ENCODE measurements around the gene ZCCHC9. TPM values are rescaled to one million over a fixed set of nuclear protein-coding genes. Genes with fewer than 3 reads are reported as not detected.

The ZCCHC9 gene
- total RNA-seq, 4 donors from 2014 or later = 14.0 to 22.8 (median 19.9) TPM

- Histone ChIP-seq H3K4me3 (no peak overlapping the region), H3K9me3 (no peaks in the 10 kb centered on the region), H3K36me3 (peaks cover 15% of the 10 kb centered on the region), H3K4me1 (peaks cover 17% of the 10 kb centered on the region), H3K27ac (no peak overlapping the region), H3K27me3 (no peaks in the 10 kb centered on the region)
- TF ChIP-seq CTCF (IDR thresholded peaks at IDR 0.05) (no peak), POLR2A (IDR thresholded peaks at IDR 0.05) (no peak), EP300 (IDR thresholded peaks at IDR 0.05) (no peak), POLR2AphosphoS5 (IDR thresholded peaks at IDR 0.05) (no peak)
- no peak for DNase-seq (ENCODE audit: low spot score in 2 of 2)
These were observed 4.4 kb downstream of the ZCCHC9 start for GRCh38 chr5:81305785-81306184.

- H3K27ac ChIP-seq = no peak overlapping the region
- TF ChIP-seq POLR2A (IDR thresholded peaks at IDR 0.05) = no peak
- no peak for TF ChIP-seq POLR2AphosphoS5 (IDR thresholded peaks at IDR 0.05)
- no peak for TF ChIP-seq EP300 (IDR thresholded peaks at IDR 0.05)
- TF ChIP-seq CTCF (IDR thresholded peaks at IDR 0.05) = no peak
- H3K36me3 ChIP-seq = peaks cover 43% of the 10 kb centered on the region
- WGBS = 98% methylated on average over 2 of the region's 2 CpGs
- H3K4me1 ChIP-seq = no peaks in the 10 kb centered on the region
- no peaks in the 10 kb centered on the region for H3K27me3 ChIP-seq
- DNase-seq (ENCODE audit: low spot score in 2 of 2) = no peak
- H3K9me3 ChIP-seq = no peaks in the 10 kb centered on the region
- H3K4me3 ChIP-seq = no peak overlapping the region
These were observed 7.4 kb downstream of the ZCCHC9 start for GRCh38 chr5:81308836-81309235.

GRCh38 chr5:81310402-81311063 lies 9.1 kb downstream of the ZCCHC9 start:
- H3K27ac ChIP-seq = no peak overlapping the region
- no peaks in the 10 kb centered on the region for H3K27me3 ChIP-seq
- WGBS = 87% methylated on average over 1 of the region's 1 CpG
- no peak for DNase-seq (ENCODE audit: low spot score in 2 of 2)
- no peak overlapping the region for H3K4me3 ChIP-seq
- H3K36me3 ChIP-seq = peaks cover 46% of the 10 kb centered on the region
- TF ChIP-seq POLR2AphosphoS5 (IDR thresholded peaks at IDR 0.05) (no peak), POLR2A (IDR thresholded peaks at IDR 0.05) (no peak)
- H3K4me1 ChIP-seq = no peaks in the 10 kb centered on the region
- no peaks in the 10 kb centered on the region for H3K9me3 ChIP-seq

- Histone ChIP-seq H3K4me3 (no peak overlapping the region), H3K36me3 (peaks cover 46% of the 10 kb centered on the region), H3K27ac (no peak overlapping the region), H3K9me3 (no peaks in the 10 kb centered on the region), H3K4me1 (no peaks in the 10 kb centered on the region), H3K27me3 (no peaks in the 10 kb centered on the region)
- no peak for DNase-seq (ENCODE audit: low spot score in 2 of 2)
- no peak for TF ChIP-seq CTCF (IDR thresholded peaks at IDR 0.05)
- no peak for TF ChIP-seq EP300 (IDR thresholded peaks at IDR 0.05)
- TF ChIP-seq POLR2A (IDR thresholded peaks at IDR 0.05) = no peak
- no peak for TF ChIP-seq POLR2AphosphoS5 (IDR thresholded peaks at IDR 0.05)
These were observed 11.9 kb downstream of the ZCCHC9 start for GRCh38 chr5:81313278-81313677.

GRCh38 chr5:81313686-81314085 lies 12.3 kb downstream of the ZCCHC9 start:
- Histone ChIP-seq H3K27me3 (no peaks in the 10 kb centered on the region), H3K9me3 (no peaks in the 10 kb centered on the region), H3K4me1 (no peaks in the 10 kb centered on the region), H3K27ac (no peak overlapping the region), H3K36me3 (peaks cover 46% of the 10 kb centered on the region), H3K4me3 (no peak overlapping the region)
- 91% methylated on average over 3 of the region's 3 CpGs for WGBS
- no peak for DNase-seq (ENCODE audit: low spot score in 2 of 2)
- no peak for TF ChIP-seq POLR2AphosphoS5 (IDR thresholded peaks at IDR 0.05)
- TF ChIP-seq EP300 (IDR thresholded peaks at IDR 0.05) = no peak
- no peak for TF ChIP-seq CTCF (IDR thresholded peaks at IDR 0.05)

- DNase-seq (ENCODE audit: low spot score in 2 of 2) = no peak
- Histone ChIP-seq H3K4me3 (no peak overlapping the region), H3K27me3 (no peaks in the 10 kb centered on the region), H3K4me1 (no peaks in the 10 kb centered on the region), H3K27ac (no peak overlapping the region), H3K9me3 (no peaks in the 10 kb centered on the region), H3K36me3 (peaks cover 41% of the 10 kb centered on the region)
- no peak for TF ChIP-seq EP300 (IDR thresholded peaks at IDR 0.05)
- no peak for TF ChIP-seq CTCF (IDR thresholded peaks at IDR 0.05)
- TF ChIP-seq POLR2A (IDR thresholded peaks at IDR 0.05) = no peak
- no peak for TF ChIP-seq POLR2AphosphoS5 (IDR thresholded peaks at IDR 0.05)
- WGBS = 95% methylated on average over 3 of the region's 3 CpGs
These were observed 13.2 kb downstream of the ZCCHC9 start for GRCh38 chr5:81314581-81314980.
